Neural cell (in vitro differentiated cells): Measurements from ENCODE around the gene LIX1L. TPM values are rescaled to one million over a fixed set of nuclear protein-coding genes. Genes with fewer than 3 reads are reported as not detected.

Source experiments
- H2AFZ ChIP-seq: fragments of 200-600, 300-800 bp; sonication (generic), shearing (Covaris generic); 2 replicates; pipeline ENCODE4 v1.6.0; 2014; ENCODE audit warnings: low read depth, mild to moderate bottlenecking, antibody characterized with exemption, low read length, moderate library complexity
- H3F3A ChIP-seq: fragments of 200-600 bp; shearing (Covaris generic); 2 replicates; pipeline ENCODE4 v1.6.1; 2016; ENCODE audit warnings: mild to moderate bottlenecking, moderate library complexity, mixed read lengths, antibody characterized with exemption, low read length; ENCODE audit not compliant: insufficient read depth, poor library complexity, severe bottlenecking
- H3K27ac ChIP-seq: fragments of 200-600, 300-800 bp; sonication (generic), shearing (Covaris generic); 2 replicates; pipeline ENCODE4 v1.5.1; 2014; ENCODE audit warnings: mild to moderate bottlenecking, low read length, moderate library complexity
- H3K27me3 ChIP-seq: fragments of 300-800, 200-600 bp; sonication (generic), shearing (Covaris generic); 2 replicates; pipeline ENCODE4 v1.6.0; 2014; ENCODE audit warnings: mild to moderate bottlenecking, low read depth, low read length, moderate library complexity; ENCODE audit not compliant: insufficient read depth
- H3K36me3 ChIP-seq: fragments of 300-800, 200-600 bp; sonication (generic), shearing (Covaris generic); 2 replicates; pipeline ENCODE4 v1.5.1; 2014; ENCODE audit warnings: mild to moderate bottlenecking, antibody characterized with exemption, low read length, moderate library complexity; ENCODE audit not compliant: insufficient read depth
- H3K4me2 ChIP-seq: fragments of 300-800, 200-600 bp; sonication (generic), shearing (Covaris generic); 2 replicates; pipeline ENCODE4 v1.6.0; 2014; ENCODE audit warnings: mild to moderate bottlenecking, low read length
- H3K4me3 ChIP-seq: fragments of 300-800, 200-600 bp; sonication (generic), shearing (Covaris generic); 2 replicates; pipeline ENCODE4 v1.5.1; 2014; ENCODE audit warnings: mild to moderate bottlenecking, low read length, moderate library complexity
- H3K79me2 ChIP-seq: fragments of 200-600 bp; shearing (Covaris generic); replicated peaks from 2 replicates; pipeline ENCODE4 v1.6.0; 2014; ENCODE audit warnings: mild to moderate bottlenecking, low read length, moderate library complexity; ENCODE audit not compliant: insufficient read depth
- H3K9ac ChIP-seq: fragments of 300-800, 200-600 bp; sonication (generic), shearing (Covaris generic); 2 replicates; pipeline ENCODE4 v1.6.1; 2016; ENCODE audit warnings: mild to moderate bottlenecking, low read length, mixed read lengths
- H3K9me2 ChIP-seq: fragments of 200-600 bp; shearing (Covaris generic); 2 replicates; pipeline ENCODE4 v1.6.1; 2016; ENCODE audit warnings: mild to moderate bottlenecking, low read length, mixed read lengths; ENCODE audit not compliant: insufficient read depth
- H3K9me3 ChIP-seq: fragments of 200-600, 300-800 bp; sonication (generic), shearing (Covaris generic); 2 replicates; pipeline ENCODE4 v1.6.1; 2016; ENCODE audit warnings: mild to moderate bottlenecking, mixed run types, low read length, moderate library complexity, mixed read lengths
- H4K20me1 ChIP-seq: fragments of 200-600 bp; shearing (Covaris generic); 2 replicates; pipeline ENCODE4 v1.6.1; 2016; ENCODE audit warnings: mild to moderate bottlenecking, mixed run types; ENCODE audit not compliant: insufficient read depth
- EP300 ChIP-seq: fragments of 450-650 bp; conservative IDR thresholded peaks from 2 replicates; pipeline ENCODE4 v1.6.1; 2014; ENCODE audit warnings: antibody characterized with exemption, mild to moderate bottlenecking, moderate library complexity; ENCODE audit not compliant: poor library complexity, severe bottlenecking
- EZH2 ChIP-seq: fragments of 200-600, 300-800 bp; shearing (Covaris generic), sonication (generic); IDR thresholded peaks from 2 replicates; pipeline ENCODE4 v1.6.1; 2014; ENCODE audit warnings: antibody characterized with exemption, low read length, borderline replicate concordance, mild to moderate bottlenecking; ENCODE audit not compliant: insufficient read depth, poor library complexity, severe bottlenecking
- MXI1 ChIP-seq: fragments of 450-650 bp; conservative IDR thresholded peaks from 2 replicates; pipeline ENCODE4 v1.6.1; 2014; ENCODE audit warnings: antibody characterized with exemption, mild to moderate bottlenecking; ENCODE audit not compliant: poor library complexity, severe bottlenecking
- POLR2AphosphoS5 ChIP-seq: IDR thresholded peaks from 2 replicates; pipeline ENCODE4 v1.6.1; 2012
- RAD21 ChIP-seq: fragments of 450-650 bp; conservative IDR thresholded peaks from 2 replicates; pipeline ENCODE4 v1.6.1; 2014; ENCODE audit warnings: antibody characterized with exemption, mild to moderate bottlenecking, moderate library complexity
- SMC3 ChIP-seq: fragments of 450-650 bp; conservative IDR thresholded peaks from 2 replicates; pipeline ENCODE4 v1.6.1; 2014; ENCODE audit warnings: antibody characterized with exemption, mild to moderate bottlenecking, moderate library complexity; ENCODE audit not compliant: poor library complexity
- TAF1 ChIP-seq: IDR thresholded peaks from 2 replicates; pipeline ENCODE4 v1.6.1; 2012; ENCODE audit warnings: low read depth
- polyA plus RNA-seq: library from polyadenylated mRNA; depleted of rRNA; stranded (reverse); fragments of >200 nt; gene quantifications from 2 replicates; pipeline ENCODE4 v1.2.3, GENCODE V29; 2014
- TF ChIP-seq, protein P1 (sequence below): IDR thresholded peaks from 2 replicates; pipeline ENCODE4 v1.6.1; 2012; ENCODE audit warnings: borderline replicate concordance
- TF ChIP-seq, protein P2 (sequence below): fragments of 450-650 bp; IDR thresholded peaks from 2 replicates; pipeline ENCODE4 v1.5.1; 2014; ENCODE audit warnings: antibody characterized with exemption, mild to moderate bottlenecking, moderate library complexity; ENCODE audit not compliant: poor library complexity, severe bottlenecking

LIX1L gene
- polyA plus RNA-seq, 1 donor from 2014 or later, result 17.0 TPM

DNA sequence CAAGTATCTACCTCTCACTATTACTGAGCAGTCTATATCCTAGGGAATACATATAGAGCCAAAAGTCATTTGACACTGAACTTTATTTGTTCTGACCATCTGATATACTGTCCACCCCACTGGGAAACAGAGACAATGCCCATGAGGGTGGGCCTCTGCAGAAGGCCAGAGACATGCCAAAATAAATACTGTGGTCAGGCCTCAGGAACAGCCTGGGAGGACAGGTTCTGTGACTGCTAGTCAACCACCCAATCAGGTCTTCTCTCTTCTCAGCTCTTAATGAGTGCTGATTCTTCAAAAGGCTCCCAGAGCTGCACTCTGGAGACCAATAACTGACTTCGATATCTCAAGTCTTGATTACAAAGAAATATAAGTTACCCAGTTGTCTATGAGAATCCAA is 66.7 kb downstream of the LIX1L start:
- Histone ChIP-seq H3K27ac (no peak overlapping the region), H3K9me2 (no peaks in the 10 kb centered on the region), H3K4me2 (no peak overlapping the region), H3F3A (no peaks in the 10 kb centered on the region), H3K27me3 (no peaks in the 10 kb centered on the region), H4K20me1 (no peaks in the 10 kb centered on the region), H3K9me3 (no peaks in the 10 kb centered on the region), H3K4me3 (no peak overlapping the region), H3K9ac (no peak overlapping the region), H2AFZ (no peak overlapping the region), H3K36me3 (no peaks in the 10 kb centered on the region), H3K79me2 (no peaks in the 10 kb centered on the region)
- no peak for TF ChIP-seq EP300
- TF ChIP-seq, protein P1, sequence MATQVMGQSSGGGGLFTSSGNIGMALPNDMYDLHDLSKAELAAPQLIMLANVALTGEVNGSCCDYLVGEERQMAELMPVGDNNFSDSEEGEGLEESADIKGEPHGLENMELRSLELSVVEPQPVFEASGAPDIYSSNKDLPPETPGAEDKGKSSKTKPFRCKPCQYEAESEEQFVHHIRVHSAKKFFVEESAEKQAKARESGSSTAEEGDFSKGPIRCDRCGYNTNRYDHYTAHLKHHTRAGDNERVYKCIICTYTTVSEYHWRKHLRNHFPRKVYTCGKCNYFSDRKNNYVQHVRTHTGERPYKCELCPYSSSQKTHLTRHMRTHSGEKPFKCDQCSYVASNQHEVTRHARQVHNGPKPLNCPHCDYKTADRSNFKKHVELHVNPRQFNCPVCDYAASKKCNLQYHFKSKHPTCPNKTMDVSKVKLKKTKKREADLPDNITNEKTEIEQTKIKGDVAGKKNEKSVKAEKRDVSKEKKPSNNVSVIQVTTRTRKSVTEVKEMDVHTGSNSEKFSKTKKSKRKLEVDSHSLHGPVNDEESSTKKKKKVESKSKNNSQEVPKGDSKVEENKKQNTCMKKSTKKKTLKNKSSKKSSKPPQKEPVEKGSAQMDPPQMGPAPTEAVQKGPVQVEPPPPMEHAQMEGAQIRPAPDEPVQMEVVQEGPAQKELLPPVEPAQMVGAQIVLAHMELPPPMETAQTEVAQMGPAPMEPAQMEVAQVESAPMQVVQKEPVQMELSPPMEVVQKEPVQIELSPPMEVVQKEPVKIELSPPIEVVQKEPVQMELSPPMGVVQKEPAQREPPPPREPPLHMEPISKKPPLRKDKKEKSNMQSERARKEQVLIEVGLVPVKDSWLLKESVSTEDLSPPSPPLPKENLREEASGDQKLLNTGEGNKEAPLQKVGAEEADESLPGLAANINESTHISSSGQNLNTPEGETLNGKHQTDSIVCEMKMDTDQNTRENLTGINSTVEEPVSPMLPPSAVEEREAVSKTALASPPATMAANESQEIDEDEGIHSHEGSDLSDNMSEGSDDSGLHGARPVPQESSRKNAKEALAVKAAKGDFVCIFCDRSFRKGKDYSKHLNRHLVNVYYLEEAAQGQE, result no peak
- no peak for TF ChIP-seq EZH2
- no peak for TF ChIP-seq SMC3
- no peak for TF ChIP-seq MXI1
- no peak for TF ChIP-seq RAD21
- TF ChIP-seq, protein P2, sequence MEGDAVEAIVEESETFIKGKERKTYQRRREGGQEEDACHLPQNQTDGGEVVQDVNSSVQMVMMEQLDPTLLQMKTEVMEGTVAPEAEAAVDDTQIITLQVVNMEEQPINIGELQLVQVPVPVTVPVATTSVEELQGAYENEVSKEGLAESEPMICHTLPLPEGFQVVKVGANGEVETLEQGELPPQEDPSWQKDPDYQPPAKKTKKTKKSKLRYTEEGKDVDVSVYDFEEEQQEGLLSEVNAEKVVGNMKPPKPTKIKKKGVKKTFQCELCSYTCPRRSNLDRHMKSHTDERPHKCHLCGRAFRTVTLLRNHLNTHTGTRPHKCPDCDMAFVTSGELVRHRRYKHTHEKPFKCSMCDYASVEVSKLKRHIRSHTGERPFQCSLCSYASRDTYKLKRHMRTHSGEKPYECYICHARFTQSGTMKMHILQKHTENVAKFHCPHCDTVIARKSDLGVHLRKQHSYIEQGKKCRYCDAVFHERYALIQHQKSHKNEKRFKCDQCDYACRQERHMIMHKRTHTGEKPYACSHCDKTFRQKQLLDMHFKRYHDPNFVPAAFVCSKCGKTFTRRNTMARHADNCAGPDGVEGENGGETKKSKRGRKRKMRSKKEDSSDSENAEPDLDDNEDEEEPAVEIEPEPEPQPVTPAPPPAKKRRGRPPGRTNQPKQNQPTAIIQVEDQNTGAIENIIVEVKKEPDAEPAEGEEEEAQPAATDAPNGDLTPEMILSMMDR, result no peak
- TF ChIP-seq POLR2AphosphoS5, result no peak
- no peak for TF ChIP-seq TAF1

DNA sequence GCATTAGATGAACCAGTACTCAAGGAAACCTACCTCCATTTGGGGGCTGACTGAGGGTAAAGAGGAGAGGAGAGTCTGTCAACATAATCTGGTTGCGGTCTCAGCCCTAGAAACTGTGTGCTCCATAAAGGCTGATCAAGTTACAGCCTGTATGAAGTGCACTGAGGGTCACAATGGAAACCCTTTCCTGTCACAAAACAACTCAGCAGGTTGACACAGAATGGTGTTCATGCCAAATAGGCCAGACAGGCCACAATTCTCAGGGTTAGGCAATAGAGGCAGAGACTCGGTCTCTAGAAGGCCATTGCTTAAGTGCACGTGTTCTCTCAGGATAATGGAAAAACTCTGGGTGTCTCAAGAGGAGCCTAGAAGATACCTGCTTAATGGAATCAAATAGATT is 68.1 kb downstream of the LIX1L start:
- Histone ChIP-seq H3K9me2 (no peaks in the 10 kb centered on the region), H3K36me3 (no peaks in the 10 kb centered on the region), H3K4me2 (no peak overlapping the region), H3K27me3 (peaks cover 11% of the 10 kb centered on the region), H3K9me3 (no peaks in the 10 kb centered on the region), H3K27ac (no peak overlapping the region), H3F3A (no peaks in the 10 kb centered on the region), H2AFZ (no peak overlapping the region), H3K9ac (no peak overlapping the region), H3K4me3 (no peak overlapping the region), H4K20me1 (no peaks in the 10 kb centered on the region), H3K79me2 (no peaks in the 10 kb centered on the region)
- TF ChIP-seq POLR2AphosphoS5 (no peak), TAF1 (no peak), SMC3 (no peak), MXI1 (no peak), EZH2 (no peak), EP300 (no peak), RAD21 (no peak)
- TF ChIP-seq, protein P1, result no peak
- TF ChIP-seq, protein P2, result no peak
